SJCRH30 (cell line): Measurements from ENCODE around the gene BLACAT1. TPM values are rescaled to one million over a fixed set of nuclear protein-coding genes. Genes with fewer than 3 reads are reported as not detected.

ENCODE experiments used
- DNase-seq, 2 experiments: peaks; one replicate each; pipeline ENCODE4 v3.0.0-alpha.2; 2015 to 2020
- H3K27ac ChIP-seq: fragments of 250-450 bp; sonication (Bioruptor Pico); 2 replicates; pipeline ENCODE4 v1.5.1; 2020; ENCODE audit warnings: mild to moderate bottlenecking, moderate library complexity
- H3K27me3 ChIP-seq: fragments of 250-450 bp; sonication (Bioruptor Pico); 2 replicates; pipeline ENCODE4 v1.5.1; 2020; ENCODE audit warnings: mild to moderate bottlenecking, moderate library complexity
- H3K36me3 ChIP-seq: fragments of 250-450 bp; sonication (Bioruptor Pico); 2 replicates; pipeline ENCODE4 v1.5.1; 2020; ENCODE audit warnings: mild to moderate bottlenecking, moderate library complexity
- H3K4me1 ChIP-seq: fragments of 250-450 bp; sonication (Bioruptor Pico); 2 replicates; pipeline ENCODE4 v1.5.1; 2020; ENCODE audit warnings: mild to moderate bottlenecking, moderate library complexity
- H3K4me3 ChIP-seq: fragments of 250-450 bp; sonication (Bioruptor Pico); 2 replicates; pipeline ENCODE4 v1.5.1; 2020; ENCODE audit warnings: mild to moderate bottlenecking, moderate library complexity
- H3K9me3 ChIP-seq: fragments of 250-450 bp; sonication (Bioruptor Pico); replicated peaks from 2 replicates; pipeline ENCODE4 v1.5.1; 2020; ENCODE audit warnings: mild to moderate bottlenecking, moderate library complexity
- total RNA-seq: library from RNA; depleted of rRNA; stranded (reverse); fragments of >200 nt; shearing (Covaris generic); gene quantifications from 2 replicates; pipeline ENCODE4 v1.2.3, GENCODE V29; 2014

BLACAT1 gene
- total RNA-seq, 1 experiment from 2014 or later = 1.4 TPM

DNA sequence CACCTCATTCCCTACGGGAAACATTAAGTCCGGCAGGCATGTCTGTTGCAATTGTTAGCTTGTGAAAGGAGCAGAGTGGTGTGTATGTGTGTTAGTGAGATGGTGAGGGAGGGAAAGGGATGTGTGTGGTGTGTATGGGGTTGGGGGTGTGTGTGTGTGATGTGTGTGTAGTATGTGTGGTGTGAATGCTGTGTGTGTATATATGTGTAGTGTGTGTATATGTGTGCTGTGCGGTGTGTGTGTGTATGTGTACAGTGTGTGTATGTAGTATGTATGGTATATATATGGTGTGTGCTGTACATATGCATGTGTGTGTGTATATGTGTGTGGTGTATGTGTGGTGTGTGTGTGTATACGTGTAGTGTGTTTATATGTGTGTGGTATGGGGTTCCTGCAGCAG, 20.8 kb upstream of the BLACAT1 start:
- Histone ChIP-seq H3K9me3 (peaks cover 7% of the 10 kb centered on the region; the same call in 1 of the 2 replicates), H3K27ac (no peak overlapping the region), H3K4me3 (no peak overlapping the region), H3K4me1 (peaks cover 10% of the 10 kb centered on the region), H3K27me3 (no peaks in the 10 kb centered on the region), H3K36me3 (no peaks in the 10 kb centered on the region)
- DNase-seq = no peak

GRCh38 chr1:205475855-205476254, 20.0 kb upstream of the BLACAT1 start:
- no peak overlapping the region for H3K4me3 ChIP-seq
- H3K27me3 ChIP-seq = no peaks in the 10 kb centered on the region
- DNase-seq = no peak
- H3K4me1 ChIP-seq = peaks cover 5% of the 10 kb centered on the region; the same call in 1 of the 2 replicates
- no peaks in the 10 kb centered on the region for H3K36me3 ChIP-seq
- H3K9me3 ChIP-seq = peaks cover 7% of the 10 kb centered on the region; the same call in 1 of the 2 replicates
- no peak overlapping the region for H3K27ac ChIP-seq

DNA sequence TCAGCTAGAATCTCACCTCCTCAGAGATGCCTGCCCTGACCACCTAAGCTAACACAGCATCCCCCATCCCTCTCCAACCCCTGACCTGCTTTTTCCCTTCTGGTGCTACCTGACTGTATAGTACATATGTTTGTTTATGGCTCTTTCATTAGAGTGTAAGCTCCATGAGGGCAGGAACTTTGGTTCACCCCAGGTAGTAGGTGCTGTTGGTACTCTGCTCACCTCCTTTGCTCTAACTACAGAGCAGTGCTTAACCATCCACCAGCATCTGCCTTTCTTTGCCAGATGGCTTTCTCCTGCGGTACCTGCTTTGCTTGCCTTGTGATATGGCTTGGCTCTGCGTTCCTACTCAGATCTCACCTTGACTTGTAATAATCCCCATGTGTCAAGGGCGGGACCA, 18.7 kb upstream of the BLACAT1 start:
- Histone ChIP-seq H3K36me3 (no peaks in the 10 kb centered on the region), H3K4me3 (no peak overlapping the region), H3K27ac (no peak overlapping the region), H3K4me1 (peaks cover 5% of the 10 kb centered on the region; the same call in 1 of the 2 replicates), H3K27me3 (0 out of 2 replicates have a peak, but pooled peaks cover 2% of the 10 kb centered on the region), H3K9me3 (peaks cover 7% of the 10 kb centered on the region; the same call in 1 of the 2 replicates)
- no peak for DNase-seq

- H3K36me3 ChIP-seq = no peaks in the 10 kb centered on the region
- no peak overlapping the region for H3K4me3 ChIP-seq
- DNase-seq = no peak
- H3K9me3 ChIP-seq = peaks cover 7% of the 10 kb centered on the region; the same call in 1 of the 2 replicates
- H3K27ac ChIP-seq = no peak overlapping the region
- H3K4me1 ChIP-seq = peaks cover 5% of the 10 kb centered on the region; the same call in 1 of the 2 replicates
- 0 out of 2 replicates have a peak, but pooled peaks cover 5% of the 10 kb centered on the region for H3K27me3 ChIP-seq
These were observed 18.1 kb upstream of the BLACAT1 start for GRCh38 chr1:205473966-205474365.

- Histone ChIP-seq H3K9me3 (peaks cover 7% of the 10 kb centered on the region; the same call in 1 of the 2 replicates), H3K36me3 (no peaks in the 10 kb centered on the region), H3K4me1 (peaks cover 5% of the 10 kb centered on the region; the same call in 1 of the 2 replicates), H3K4me3 (no peak overlapping the region), H3K27ac (no peak overlapping the region), H3K27me3 (0 out of 2 replicates have a peak, but pooled peaks cover 5% of the 10 kb centered on the region)
- no peak for DNase-seq
These were observed 17.6 kb upstream of the BLACAT1 start for GRCh38 chr1:205473475-205473874.

GRCh38 chr1:205472737-205473441, 17.0 kb upstream of the BLACAT1 start:
- no peaks in the 10 kb centered on the region for H3K36me3 ChIP-seq
- H3K27ac ChIP-seq = no peak overlapping the region
- H3K4me3 ChIP-seq = no peak overlapping the region
- DNase-seq = no peak
- H3K9me3 ChIP-seq = peaks cover 7% of the 10 kb centered on the region; the same call in 1 of the 2 replicates
- 0 out of 2 replicates have a peak, but pooled peaks cover 5% of the 10 kb centered on the region for H3K27me3 ChIP-seq
- peaks cover 4% of the 10 kb centered on the region; the same call in 1 of the 2 replicates for H3K4me1 ChIP-seq

GRCh38 chr1:205470131-205470530, 14.3 kb upstream of the BLACAT1 start:
- no peaks in the 10 kb centered on the region for H3K36me3 ChIP-seq
- H3K9me3 ChIP-seq = no peaks in the 10 kb centered on the region; the same call in 1 of the 2 replicates
- H3K4me3 ChIP-seq = no peak overlapping the region
- no peak for DNase-seq
- H3K27ac ChIP-seq = no peak overlapping the region
- H3K4me1 ChIP-seq = no peaks in the 10 kb centered on the region
- peaks cover 17% of the 10 kb centered on the region; the same call in 1 of the 2 replicates for H3K27me3 ChIP-seq

DNA sequence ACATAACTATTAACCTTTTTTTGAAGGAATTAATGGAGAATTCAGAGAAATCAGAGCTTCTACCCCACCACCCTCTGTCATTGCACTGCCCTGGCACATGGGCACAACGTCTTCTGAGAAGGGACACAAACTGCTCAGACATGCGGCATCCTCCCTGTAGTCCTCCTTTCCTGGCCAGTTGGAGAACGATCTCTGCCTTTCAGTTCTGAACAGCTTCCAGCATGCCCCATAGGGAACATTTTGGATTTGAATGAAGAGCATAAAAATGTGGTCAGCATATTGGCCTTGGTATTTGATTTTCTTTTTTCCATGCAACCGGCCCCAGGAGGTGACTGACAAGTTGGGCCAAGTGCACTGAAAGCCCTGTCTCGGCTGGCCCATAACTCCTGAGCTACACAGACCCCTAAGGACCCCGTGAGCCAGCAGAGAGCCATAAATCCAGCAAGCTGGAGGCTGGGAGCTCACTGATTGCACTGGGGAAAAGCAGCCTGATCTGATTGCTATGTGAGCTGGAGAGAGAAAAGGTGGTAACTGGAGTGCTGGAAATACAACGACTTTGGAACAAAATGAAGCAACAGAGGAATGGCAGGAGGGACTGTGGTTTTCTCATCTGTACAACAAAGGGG, 10.9 kb upstream of the BLACAT1 start:
- DNase-seq = no peak
- Histone ChIP-seq H3K27me3 (peaks cover 17% of the 10 kb centered on the region; the same call in 1 of the 2 replicates), H3K9me3 (no peaks in the 10 kb centered on the region), H3K4me3 (no peak overlapping the region), H3K4me1 (no peaks in the 10 kb centered on the region), H3K36me3 (no peaks in the 10 kb centered on the region), H3K27ac (no peak overlapping the region)

DNA sequence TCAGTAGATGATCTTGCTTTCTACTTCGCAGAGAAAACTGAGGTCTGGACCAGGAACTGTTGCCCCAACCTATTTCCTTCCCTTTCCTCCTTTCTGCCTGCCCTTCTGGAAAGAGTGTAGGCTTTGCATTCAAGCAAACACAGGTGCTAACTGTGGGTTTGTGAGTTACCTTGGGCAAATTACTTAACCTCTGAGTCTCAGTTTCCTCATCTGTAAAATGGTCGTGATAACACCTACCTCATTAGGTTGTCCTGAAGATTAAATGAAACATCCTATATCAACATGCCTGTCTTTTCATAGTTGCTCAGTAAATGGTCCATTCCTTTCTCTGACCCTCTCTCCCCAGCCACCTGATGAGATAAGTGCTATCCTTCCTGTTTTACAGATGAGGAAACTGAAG, 9.5 kb upstream of the BLACAT1 start:
- H3K4me3 ChIP-seq = no peak overlapping the region
- H3K4me1 ChIP-seq = no peaks in the 10 kb centered on the region
- no peaks in the 10 kb centered on the region for H3K9me3 ChIP-seq
- no peak for DNase-seq
- peaks cover 17% of the 10 kb centered on the region; the same call in 1 of the 2 replicates for H3K27me3 ChIP-seq
- no peaks in the 10 kb centered on the region for H3K36me3 ChIP-seq
- H3K27ac ChIP-seq = no peak overlapping the region

GRCh38 chr1:205458777-205459566, 3.1 kb upstream of the BLACAT1 start:
- no peak overlapping the region for H3K4me3 ChIP-seq
- no peak overlapping the region for H3K27ac ChIP-seq
- DNase-seq = peak; percentile 61 to 83
- no peaks in the 10 kb centered on the region for H3K9me3 ChIP-seq
- H3K27me3 ChIP-seq = peaks cover 34% of the 10 kb centered on the region
- no peaks in the 10 kb centered on the region for H3K36me3 ChIP-seq
- no peaks in the 10 kb centered on the region for H3K4me1 ChIP-seq

- Histone ChIP-seq H3K4me3 (peak overlapping the region; percentile 44), H3K9me3 (no peaks in the 10 kb centered on the region), H3K27ac (no peak overlapping the region), H3K4me1 (no peaks in the 10 kb centered on the region), H3K27me3 (peaks cover 46% of the 10 kb centered on the region), H3K36me3 (no peaks in the 10 kb centered on the region)
- peak in 1 of 2 experiments; percentile 45 for DNase-seq
These were observed 1.3 kb upstream of the BLACAT1 start for GRCh38 chr1:205456868-205457745.

GRCh38 chr1:205456383-205456867, 580 bp upstream of the BLACAT1 start:
- H3K27me3 ChIP-seq = peaks cover 48% of the 10 kb centered on the region
- peaks cover under 1% of the 10 kb centered on the region for H3K4me1 ChIP-seq
- H3K36me3 ChIP-seq = no peaks in the 10 kb centered on the region
- no peak overlapping the region for H3K4me3 ChIP-seq
- no peak for DNase-seq
- no peaks in the 10 kb centered on the region for H3K9me3 ChIP-seq
- H3K27ac ChIP-seq = no peak overlapping the region

- H3K27me3 ChIP-seq = peaks cover 48% of the 10 kb centered on the region
- H3K4me1 ChIP-seq = peaks cover 13% of the 10 kb centered on the region
- H3K27ac ChIP-seq = no peak overlapping the region
- no peak overlapping the region for H3K4me3 ChIP-seq
- DNase-seq = peak in 1 of 2 experiments; percentile 26
- no peaks in the 10 kb centered on the region for H3K36me3 ChIP-seq
- no peaks in the 10 kb centered on the region for H3K9me3 ChIP-seq
These were observed 926 bp downstream of the BLACAT1 start for GRCh38 chr1:205454903-205455335.

- H3K4me1 ChIP-seq = peaks cover 24% of the 10 kb centered on the region
- DNase-seq = no peak
- H3K4me3 ChIP-seq = no peak overlapping the region
- H3K36me3 ChIP-seq = no peaks in the 10 kb centered on the region
- no peak overlapping the region for H3K27ac ChIP-seq
- no peaks in the 10 kb centered on the region for H3K9me3 ChIP-seq
- H3K27me3 ChIP-seq = peaks cover 45% of the 10 kb centered on the region
These were observed 2.4 kb downstream of the BLACAT1 start for GRCh38 chr1:205453466-205453865.
